Loucy (cell line): ENCODE measurements around the gene APOBEC3H.

Source experiments
- CTCF ChIP-seq: fragments of 200-600 bp; sonication (generic); conservative IDR thresholded peaks from 2 replicates; pipeline ENCODE4 v1.5.1; 2014; ENCODE audit warnings: mild to moderate bottlenecking, antibody characterized with exemption, low read length
- EZH2phosphoT487 ChIP-seq: fragments of 200-600 bp; IDR thresholded peaks from 2 replicates; pipeline ENCODE4 v1.6.1; 2018; ENCODE audit warnings: antibody characterized with exemption, mild to moderate bottlenecking, moderate library complexity, borderline replicate concordance

- TF ChIP-seq CTCF = no peak
- TF ChIP-seq EZH2phosphoT487 = no peak
These were observed 7.1 kb upstream of the APOBEC3H start for GRCh38 chr22:39089928-39090327.
